GM13976 (cell line): Measurements from ENCODE around the gene CUBN.

ENCODE experiments used
- DNase-seq: peaks from one replicate; pipeline ENCODE4 v3.0.0; 2012; ENCODE audit warnings: low spot score
- in situ Hi-C: fragments of 300-500 bp; cut with MboI; formaldehyde crosslinking; loops from one replicate; pipeline ENCODE4 v1.12.0; 2022; ENCODE audit warnings: low sequenced_read_pairs, mixed read lengths, inconsistent platforms; ENCODE audit not compliant: unreplicated experiment
- TF ChIP-seq, protein P1 (sequence below): IDR thresholded peaks from 2 replicates; pipeline ENCODE4 v1.5.1; 2012; ENCODE audit warnings: borderline replicate concordance, mild to moderate bottlenecking; ENCODE audit not compliant: insufficient read depth; ENCODE audit errors: extremely low read depth, missing control alignments, control extremely low read depth

The CUBN gene

DNA sequence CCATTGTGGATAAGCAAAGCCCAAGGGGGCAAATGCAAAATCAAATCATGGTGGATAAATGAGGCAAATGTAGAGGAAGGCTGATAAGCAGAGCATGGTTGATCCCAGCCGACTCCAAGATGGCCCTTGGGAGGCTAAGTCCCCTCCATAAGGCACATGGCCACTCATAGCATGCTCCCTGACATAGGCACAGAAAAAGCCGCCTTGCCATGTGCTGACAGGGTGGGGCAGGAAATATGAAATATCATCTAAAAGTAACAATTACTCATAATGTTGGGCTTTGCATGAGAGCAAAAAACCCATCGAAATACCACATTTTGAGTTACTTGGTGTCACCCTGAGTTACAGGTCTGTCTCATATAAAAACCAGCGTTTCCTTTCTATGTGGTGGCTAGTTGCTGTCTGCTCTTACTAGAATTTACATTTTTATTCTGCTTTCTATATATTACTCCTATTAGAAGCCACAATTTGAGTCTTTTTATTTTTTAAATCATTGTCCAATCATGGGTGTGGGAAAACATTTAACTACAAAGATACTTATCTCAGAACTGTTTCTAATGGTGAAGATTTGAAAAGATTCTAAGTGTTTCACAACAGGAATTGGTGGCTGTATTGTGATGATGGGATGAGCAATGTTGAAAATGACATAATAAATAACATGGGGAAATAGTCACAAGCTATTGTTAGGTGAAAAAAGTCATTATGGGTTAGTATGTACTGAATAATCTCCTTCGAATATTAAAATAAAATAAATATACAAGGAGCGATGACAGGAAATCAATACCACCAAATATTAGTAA, 102.7 kb downstream of the CUBN start:
- peak; percentile 18 for DNase-seq
- in situ Hi-C loops = loop anchor here (10.0 kb wide), 1 partner anchor 208 kb away; no protein-coding TSS in a partner anchor
- TF ChIP-seq, protein P1, sequence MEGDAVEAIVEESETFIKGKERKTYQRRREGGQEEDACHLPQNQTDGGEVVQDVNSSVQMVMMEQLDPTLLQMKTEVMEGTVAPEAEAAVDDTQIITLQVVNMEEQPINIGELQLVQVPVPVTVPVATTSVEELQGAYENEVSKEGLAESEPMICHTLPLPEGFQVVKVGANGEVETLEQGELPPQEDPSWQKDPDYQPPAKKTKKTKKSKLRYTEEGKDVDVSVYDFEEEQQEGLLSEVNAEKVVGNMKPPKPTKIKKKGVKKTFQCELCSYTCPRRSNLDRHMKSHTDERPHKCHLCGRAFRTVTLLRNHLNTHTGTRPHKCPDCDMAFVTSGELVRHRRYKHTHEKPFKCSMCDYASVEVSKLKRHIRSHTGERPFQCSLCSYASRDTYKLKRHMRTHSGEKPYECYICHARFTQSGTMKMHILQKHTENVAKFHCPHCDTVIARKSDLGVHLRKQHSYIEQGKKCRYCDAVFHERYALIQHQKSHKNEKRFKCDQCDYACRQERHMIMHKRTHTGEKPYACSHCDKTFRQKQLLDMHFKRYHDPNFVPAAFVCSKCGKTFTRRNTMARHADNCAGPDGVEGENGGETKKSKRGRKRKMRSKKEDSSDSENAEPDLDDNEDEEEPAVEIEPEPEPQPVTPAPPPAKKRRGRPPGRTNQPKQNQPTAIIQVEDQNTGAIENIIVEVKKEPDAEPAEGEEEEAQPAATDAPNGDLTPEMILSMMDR = no peak

DNA sequence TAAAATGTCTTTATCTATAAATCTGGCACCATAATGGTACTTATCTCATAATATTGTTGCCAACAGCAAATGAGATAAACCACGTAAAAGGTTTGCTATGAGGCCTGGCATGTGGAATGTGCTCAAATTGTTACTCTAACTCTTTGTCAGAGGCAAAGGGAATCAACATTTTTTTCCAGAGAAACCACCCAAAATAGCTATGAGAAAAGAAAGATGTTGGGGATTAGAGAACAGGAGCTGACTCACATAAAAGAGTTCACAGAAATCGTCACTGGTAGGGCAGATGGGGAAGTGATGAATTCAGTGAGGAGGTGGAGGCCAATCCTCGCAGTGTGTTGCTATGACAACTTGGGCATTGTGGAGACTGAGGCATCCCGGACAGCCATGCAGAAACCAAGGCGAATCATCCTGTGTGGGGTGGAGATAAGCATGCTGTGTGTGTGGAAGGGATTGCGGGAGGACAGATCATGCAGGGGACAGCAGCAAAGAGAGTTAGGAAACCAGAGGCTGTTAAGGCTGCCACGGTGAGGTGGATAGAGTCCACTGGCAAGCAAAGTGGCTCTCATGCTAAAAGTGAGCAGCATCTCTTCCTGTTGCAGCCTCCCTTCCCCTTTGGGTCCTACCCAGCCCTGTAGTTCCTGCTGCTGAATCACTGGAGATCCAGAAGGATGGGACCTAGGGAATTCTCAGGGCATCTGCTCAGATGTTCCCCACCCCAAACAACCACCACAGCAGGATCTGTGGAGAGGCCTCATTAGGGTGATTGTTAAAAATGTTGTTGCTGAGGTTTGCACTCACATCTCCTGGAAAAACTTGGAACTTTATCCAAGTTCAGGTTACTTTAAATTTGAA, 103.9 kb downstream of the CUBN start:
- in situ Hi-C loops = loop anchor here (10.0 kb wide), 1 partner anchor 209 kb away; no protein-coding TSS in a partner anchor
- no peak for DNase-seq
- TF ChIP-seq, protein P1 = no peak

GRCh38 chr10:17024461-17024860, 105.2 kb downstream of the CUBN start:
- TF ChIP-seq, protein P1 = no peak
- in situ Hi-C loops = loop anchor here (10.0 kb wide), 1 partner anchor 210 kb away; no protein-coding TSS in a partner anchor
- DNase-seq = no peak

GRCh38 chr10:17023386-17024298, 106.0 kb downstream of the CUBN start:
- in situ Hi-C loops = loop anchor here (10.0 kb wide), 1 partner anchor 211 kb away; no protein-coding TSS in a partner anchor
- peak; percentile 55 for DNase-seq
- TF ChIP-seq, protein P1 = no peak

GRCh38 chr10:17022896-17023295, 106.7 kb downstream of the CUBN start:
- TF ChIP-seq, protein P1 = no peak
- DNase-seq = no peak
- in situ Hi-C loops = loop anchor here (10.0 kb wide), 1 partner anchor 212 kb away; no protein-coding TSS in a partner anchor
